ENCODE measurements around the gene RIGI. TPM values are rescaled to one million over a fixed set of nuclear protein-coding genes. Genes with fewer than 3 reads are reported as not detected.

RIGI gene
- total and polyA plus RNA-seq, 9 of the 15 experiments (the other 6 are each of a cell fraction or from before 2014, with no cell fraction given) = 0.27 to 1.1 (median 0.54) TPM

DNA sequence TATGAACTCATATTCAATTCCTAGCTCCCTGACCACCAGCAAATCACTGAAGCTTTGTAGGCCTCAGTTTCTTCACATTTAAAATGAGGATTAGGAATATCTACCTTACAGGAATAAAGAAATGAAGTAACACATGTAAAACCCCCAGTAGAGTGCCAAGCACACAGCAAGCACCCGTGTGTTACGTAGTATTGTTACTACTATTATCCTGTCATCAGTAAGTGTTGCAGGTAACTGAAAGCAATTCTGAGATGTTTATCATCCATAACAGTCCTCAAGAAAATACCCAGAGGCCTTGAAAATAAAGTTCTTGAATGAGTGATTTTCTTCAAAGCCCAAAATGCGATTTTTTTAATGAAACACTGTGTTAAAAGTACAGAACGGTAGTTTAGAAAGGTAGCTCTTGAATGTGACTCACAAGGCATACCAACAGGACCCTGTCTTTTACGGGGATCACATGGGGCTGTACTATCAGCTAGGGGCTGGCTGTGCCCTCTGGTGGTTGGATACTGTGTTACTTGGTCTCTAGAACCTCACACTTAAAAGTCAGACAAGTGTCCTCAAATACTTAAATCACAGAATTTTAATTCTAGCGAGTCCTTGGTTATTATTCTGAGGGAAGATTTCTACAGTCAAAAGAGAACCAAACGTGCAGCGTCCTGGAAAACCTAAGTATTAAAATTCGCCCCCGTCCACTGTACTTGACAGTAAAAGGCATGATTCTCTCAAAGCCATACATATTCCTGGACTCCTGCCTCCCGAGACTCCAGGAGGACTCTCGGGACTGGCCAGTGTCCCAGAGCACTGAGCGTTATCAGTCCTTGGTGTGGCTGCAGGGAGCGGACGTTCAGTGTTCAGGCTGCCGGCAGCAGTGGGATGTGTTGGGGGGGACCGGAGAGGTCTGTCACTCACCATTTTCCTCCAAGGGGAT, 46.2 kb upstream of the RIGI start (continued):
- TF ChIP-seq RAD51 (IDR thresholded peaks at IDR 0.05; ENCODE audit: borderline replicate concordance, low read depth) (peak; percentile 62; the same call in 1 of the 2 replicates), POLR3A (IDR thresholded peaks at IDR 0.05; ENCODE audit: borderline replicate concordance, extremely low read depth, insufficient read depth, insufficient read length) (no peak), GABPB1 (CRISPR knock-in tag; IDR thresholded peaks at IDR 0.05) (no peak), HDAC6 (IDR thresholded peaks at IDR 0.05; ENCODE audit: low read depth, low read length) (no peak), ZFP36 (IDR thresholded peaks at IDR 0.05; ENCODE audit: low read depth, low read length, partially characterized antibody) (no peak), ETV1 (tag; conservative IDR thresholded peaks at IDR 0.05; ENCODE audit: low read depth) (no peak), SNRNP70 (optimal IDR thresholded peaks at IDR 0.05; ENCODE audit: low read depth, low read length) (no peak), ZNF764 (CRISPR knock-in tag; IDR thresholded peaks at IDR 0.05; ENCODE audit: low read depth) (no peak), SMC3 (conservative IDR thresholded peaks at IDR 0.05; ENCODE audit: insufficient read depth, low read depth, low read length) (peak; percentile 51; the same call in 1 of the 2 replicates)
- TF ChIP-seq, protein P1, sequence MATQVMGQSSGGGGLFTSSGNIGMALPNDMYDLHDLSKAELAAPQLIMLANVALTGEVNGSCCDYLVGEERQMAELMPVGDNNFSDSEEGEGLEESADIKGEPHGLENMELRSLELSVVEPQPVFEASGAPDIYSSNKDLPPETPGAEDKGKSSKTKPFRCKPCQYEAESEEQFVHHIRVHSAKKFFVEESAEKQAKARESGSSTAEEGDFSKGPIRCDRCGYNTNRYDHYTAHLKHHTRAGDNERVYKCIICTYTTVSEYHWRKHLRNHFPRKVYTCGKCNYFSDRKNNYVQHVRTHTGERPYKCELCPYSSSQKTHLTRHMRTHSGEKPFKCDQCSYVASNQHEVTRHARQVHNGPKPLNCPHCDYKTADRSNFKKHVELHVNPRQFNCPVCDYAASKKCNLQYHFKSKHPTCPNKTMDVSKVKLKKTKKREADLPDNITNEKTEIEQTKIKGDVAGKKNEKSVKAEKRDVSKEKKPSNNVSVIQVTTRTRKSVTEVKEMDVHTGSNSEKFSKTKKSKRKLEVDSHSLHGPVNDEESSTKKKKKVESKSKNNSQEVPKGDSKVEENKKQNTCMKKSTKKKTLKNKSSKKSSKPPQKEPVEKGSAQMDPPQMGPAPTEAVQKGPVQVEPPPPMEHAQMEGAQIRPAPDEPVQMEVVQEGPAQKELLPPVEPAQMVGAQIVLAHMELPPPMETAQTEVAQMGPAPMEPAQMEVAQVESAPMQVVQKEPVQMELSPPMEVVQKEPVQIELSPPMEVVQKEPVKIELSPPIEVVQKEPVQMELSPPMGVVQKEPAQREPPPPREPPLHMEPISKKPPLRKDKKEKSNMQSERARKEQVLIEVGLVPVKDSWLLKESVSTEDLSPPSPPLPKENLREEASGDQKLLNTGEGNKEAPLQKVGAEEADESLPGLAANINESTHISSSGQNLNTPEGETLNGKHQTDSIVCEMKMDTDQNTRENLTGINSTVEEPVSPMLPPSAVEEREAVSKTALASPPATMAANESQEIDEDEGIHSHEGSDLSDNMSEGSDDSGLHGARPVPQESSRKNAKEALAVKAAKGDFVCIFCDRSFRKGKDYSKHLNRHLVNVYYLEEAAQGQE (IDR thresholded peaks at IDR 0.05; ENCODE audit: borderline replicate concordance) = peak; percentile 69
- TF ChIP-seq, protein P1 (CRISPR knock-in tag; IDR thresholded peaks at IDR 0.05; ENCODE audit: low read depth) = no peak; the same call in 1 of the 2 replicates
- TF ChIP-seq, protein P2, sequence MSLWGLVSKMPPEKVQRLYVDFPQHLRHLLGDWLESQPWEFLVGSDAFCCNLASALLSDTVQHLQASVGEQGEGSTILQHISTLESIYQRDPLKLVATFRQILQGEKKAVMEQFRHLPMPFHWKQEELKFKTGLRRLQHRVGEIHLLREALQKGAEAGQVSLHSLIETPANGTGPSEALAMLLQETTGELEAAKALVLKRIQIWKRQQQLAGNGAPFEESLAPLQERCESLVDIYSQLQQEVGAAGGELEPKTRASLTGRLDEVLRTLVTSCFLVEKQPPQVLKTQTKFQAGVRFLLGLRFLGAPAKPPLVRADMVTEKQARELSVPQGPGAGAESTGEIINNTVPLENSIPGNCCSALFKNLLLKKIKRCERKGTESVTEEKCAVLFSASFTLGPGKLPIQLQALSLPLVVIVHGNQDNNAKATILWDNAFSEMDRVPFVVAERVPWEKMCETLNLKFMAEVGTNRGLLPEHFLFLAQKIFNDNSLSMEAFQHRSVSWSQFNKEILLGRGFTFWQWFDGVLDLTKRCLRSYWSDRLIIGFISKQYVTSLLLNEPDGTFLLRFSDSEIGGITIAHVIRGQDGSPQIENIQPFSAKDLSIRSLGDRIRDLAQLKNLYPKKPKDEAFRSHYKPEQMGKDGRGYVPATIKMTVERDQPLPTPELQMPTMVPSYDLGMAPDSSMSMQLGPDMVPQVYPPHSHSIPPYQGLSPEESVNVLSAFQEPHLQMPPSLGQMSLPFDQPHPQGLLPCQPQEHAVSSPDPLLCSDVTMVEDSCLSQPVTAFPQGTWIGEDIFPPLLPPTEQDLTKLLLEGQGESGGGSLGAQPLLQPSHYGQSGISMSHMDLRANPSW (CRISPR knock-in tag; IDR thresholded peaks at IDR 0.05) = no peak
- TF ChIP-seq, protein P3, sequence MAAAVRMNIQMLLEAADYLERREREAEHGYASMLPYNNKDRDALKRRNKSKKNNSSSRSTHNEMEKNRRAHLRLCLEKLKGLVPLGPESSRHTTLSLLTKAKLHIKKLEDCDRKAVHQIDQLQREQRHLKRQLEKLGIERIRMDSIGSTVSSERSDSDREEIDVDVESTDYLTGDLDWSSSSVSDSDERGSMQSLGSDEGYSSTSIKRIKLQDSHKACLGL (CRISPR knock-in tag; IDR thresholded peaks at IDR 0.05; ENCODE audit: borderline replicate concordance, poor library complexity, severe bottlenecking) = no peak
